Measurements from ENCODE around the gene FOXJ1.

DNA sequence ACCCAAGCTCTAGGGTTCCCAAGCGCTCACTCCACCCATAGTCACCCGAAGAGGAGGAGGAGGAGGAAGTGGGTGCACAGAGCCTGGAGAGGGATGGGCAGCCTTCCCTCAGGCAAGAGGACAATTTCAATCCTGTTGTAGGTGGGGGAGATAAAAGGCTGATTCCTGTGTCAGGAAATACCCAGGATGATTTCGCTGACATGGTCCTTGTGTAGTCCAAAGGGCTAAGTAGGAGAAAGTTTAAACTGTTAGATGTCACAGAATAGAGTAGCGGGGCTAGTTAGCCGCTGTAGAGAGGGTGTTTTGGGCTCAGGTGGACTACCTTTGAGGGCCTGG lies 36.2 kb downstream of the FOXJ1 start:
- TF ChIP-seq EZH2 (IDR thresholded peaks at IDR 0.05; ENCODE audit: insufficient read depth, poor library complexity, severe bottlenecking): no peak
- TF ChIP-seq EZH2phosphoT487 (IDR thresholded peaks at IDR 0.05; ENCODE audit: insufficient read depth, low read depth): no peak

Measured in GM23248 (cell line).